Measurements from ENCODE around the gene FYN.

The FYN gene

DNA sequence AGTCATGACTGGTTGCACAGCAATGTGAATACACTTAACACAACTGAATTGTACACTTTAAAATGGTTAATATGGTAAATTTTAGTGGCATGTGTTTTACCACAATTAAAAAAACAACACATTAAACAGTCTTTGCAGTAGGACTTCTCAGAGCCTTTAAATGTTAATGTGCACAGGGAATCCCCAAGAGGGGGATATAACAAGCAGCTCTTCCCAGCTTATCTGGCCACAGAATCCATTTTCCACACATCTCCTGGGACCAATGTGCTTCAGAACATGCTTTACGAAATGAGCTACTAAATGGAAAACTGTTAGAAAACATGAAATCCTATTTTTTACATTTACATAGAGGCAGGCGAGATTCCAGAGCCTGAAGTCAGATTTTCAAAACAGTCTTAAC, 44.4 kb downstream of the FYN start:
- no peak for DNase-seq

GRCh38 chr6:111825439-111826086, 47.7 kb downstream of the FYN start:
- DNase-seq = no peak

DNA sequence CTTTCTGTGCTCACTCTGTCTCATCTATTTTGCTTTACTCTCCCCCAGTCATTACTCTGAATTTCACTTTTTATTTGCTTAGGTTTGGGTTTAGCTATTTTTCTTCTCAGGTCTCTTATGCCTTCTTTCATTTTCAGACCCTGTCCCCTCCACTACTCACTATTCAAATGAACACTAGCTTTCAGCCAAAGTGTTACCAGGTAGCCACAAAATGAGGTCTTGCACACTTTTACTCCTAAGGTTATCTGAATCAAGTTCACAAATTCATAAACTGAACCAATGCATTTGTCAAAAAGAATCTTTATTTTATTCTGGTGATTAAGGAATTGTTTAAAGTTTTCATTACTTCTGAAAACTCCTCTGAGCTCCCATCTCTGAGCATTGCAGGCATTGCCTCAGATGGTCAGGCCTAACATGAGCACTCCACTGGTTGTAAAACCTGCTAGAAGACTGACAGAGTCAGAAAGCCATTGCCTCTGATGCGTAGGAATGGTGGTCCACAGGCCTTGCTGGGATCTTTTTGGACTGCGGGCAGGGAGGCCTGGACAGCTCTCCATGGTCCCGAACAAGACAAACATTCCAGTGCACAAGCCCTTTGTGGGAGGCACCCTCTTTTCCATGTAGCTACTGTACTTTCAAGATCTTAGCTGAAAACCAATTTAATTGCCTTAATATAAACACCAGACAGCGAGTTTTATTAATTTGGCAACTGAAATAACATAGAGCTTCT, 48.5 kb downstream of the FYN start:
- DNase-seq = no peak

DNA sequence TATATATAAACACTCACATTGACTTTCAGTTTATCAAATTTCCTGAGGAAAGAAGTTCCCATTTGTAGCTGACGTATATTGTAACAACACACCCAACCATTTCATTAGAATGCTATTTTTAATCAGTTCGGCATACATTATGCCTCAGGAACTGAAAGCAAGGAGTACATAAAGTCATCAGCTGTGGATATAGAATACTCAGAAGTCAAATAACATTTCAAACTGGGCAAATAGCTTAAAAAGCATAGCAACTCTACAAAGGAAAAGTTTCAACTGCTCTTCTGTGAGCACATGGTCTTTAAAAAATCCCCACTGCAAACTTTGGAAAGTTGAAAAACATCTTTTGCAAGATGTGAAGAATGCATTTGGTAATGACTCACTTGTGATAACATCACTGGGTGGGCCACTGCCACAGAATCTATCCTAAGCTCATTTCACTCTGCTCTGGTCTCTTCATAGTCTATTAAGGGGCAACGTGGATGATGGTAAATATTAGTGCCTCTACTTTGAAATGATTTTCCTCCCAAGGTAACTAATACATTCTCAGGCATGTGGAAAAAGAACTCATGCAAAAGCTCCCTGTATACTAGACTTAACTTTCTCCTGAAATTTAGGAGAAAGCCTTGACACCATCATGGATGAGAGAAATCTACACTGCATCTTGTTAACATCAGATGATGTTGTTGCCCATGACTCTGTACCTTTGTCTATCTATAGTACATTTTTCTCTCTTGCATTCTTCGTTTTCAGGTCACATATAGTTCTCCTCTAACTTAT, 49.2 kb downstream of the FYN start:
- DNase-seq = no peak

GRCh38 chr6:111823012-111823411, 50.2 kb downstream of the FYN start:
- no peak for DNase-seq

GRCh38 chr6:111819458-111819857, 53.8 kb downstream of the FYN start:
- DNase-seq = no peak

DNA sequence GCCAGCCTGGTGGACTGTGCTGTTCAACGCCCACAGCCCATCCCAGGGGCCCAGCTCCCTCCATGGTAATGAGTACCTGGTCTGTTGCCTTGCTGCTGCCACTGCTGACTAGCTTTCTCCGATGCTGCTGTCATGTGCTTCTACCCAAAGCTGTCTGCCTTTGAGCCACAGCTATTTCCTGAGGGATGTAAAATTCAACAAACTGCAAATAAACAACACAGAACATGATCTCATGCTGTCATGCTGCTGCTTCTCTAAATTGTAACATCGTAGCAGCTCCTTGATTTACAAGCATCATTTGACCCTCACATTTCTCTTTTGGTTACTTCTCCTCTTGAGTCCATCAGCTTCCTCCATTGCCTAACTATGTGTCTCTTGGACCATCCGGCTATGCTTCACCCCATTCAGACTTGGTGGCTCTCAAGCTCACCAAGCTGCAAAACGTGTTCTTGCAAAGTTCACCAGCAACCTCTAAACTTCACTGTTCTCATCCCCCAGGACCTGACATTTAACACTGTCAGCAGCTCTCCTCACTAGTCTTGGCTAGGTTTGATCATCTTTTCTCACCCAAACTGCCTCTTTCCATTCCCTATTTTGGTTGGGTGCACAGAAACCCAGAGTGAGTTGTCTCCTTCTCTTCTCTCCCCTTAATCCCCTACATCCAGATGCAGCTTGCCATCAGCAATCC, 54.6 kb downstream of the FYN start:
- DNase-seq = no peak

GRCh38 chr6:111817451-111818120, 55.7 kb downstream of the FYN start:
- no peak for DNase-seq

DNA sequence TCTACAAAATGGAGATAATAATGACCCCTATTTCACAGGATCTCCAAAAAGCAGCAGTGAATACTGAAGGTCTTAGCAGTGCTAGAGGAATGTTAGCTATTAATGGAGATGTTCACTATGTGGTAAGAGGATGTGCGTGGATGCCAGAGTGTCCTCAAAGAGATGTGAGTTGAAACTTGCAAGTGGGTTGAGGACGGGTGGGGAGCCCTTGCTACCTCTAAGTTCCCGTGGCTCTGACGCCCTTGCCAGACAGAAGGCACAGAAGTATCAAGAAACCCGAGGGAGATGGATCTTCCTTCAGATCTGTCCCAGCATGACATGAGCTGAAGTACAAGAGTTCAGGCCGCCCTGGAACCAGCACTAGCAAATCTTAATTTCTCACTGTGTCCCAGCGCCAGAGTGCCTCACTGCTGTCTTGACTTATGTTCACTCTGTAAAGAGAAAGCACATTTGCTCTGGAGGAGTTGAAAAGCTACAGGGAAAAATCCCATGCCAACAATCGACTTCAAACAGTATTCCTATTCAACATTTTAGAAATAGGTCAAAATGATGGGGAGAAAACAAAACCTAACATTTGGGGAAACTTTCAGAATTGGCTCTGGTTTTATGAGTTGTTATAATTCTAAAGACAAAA, 59.5 kb downstream of the FYN start:
- no peak for DNase-seq

DNA sequence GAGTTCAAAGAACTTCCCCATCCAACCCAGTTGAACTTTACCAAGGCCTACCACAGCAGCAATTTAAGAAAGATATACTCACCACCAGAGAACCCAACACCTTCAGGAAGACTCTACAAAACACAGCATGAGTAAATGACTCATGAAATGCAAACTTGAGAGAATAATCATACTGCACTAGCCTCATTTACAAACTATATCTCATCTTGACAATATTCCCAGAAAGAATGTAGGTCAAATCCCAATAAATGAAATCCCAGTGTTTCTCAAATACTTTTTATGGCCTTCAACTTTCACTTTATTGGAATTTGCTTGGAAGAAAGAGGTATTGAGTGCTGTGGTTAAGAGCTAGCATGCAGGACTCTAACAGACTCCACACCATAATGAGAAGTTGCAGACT, 60.0 kb downstream of the FYN start:
- no peak for DNase-seq

- no peak for DNase-seq
Measured at GRCh38 chr6:111812060-111813038, 60.9 kb downstream of the FYN start.

- DNase-seq = no peak
Measured at GRCh38 chr6:111810294-111811131, 62.7 kb downstream of the FYN start.

- no peak for DNase-seq
Measured at GRCh38 chr6:111809766-111810165, 63.5 kb downstream of the FYN start.

GRCh38 chr6:111809264-111809663, 64.0 kb downstream of the FYN start:
- DNase-seq = no peak

DNA sequence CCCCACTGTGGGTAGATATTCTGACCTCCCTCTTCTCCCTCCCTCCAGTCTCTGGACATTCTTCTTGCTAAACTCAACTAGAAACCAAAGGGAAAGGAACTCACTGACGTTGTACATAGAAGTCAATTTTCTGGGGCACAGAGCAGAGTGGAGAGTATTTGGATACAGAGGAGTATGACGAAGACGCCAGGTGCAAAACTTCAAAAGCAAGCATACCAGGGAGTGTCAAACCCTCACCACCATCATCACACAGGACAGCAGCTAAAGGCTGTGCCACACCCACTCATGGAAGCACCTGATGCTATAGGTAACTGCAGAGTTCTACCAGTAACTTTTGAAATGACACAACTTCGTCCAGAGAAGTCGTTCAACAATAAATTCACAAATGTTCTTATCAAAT, 64.8 kb downstream of the FYN start:
- DNase-seq = no peak

DNA sequence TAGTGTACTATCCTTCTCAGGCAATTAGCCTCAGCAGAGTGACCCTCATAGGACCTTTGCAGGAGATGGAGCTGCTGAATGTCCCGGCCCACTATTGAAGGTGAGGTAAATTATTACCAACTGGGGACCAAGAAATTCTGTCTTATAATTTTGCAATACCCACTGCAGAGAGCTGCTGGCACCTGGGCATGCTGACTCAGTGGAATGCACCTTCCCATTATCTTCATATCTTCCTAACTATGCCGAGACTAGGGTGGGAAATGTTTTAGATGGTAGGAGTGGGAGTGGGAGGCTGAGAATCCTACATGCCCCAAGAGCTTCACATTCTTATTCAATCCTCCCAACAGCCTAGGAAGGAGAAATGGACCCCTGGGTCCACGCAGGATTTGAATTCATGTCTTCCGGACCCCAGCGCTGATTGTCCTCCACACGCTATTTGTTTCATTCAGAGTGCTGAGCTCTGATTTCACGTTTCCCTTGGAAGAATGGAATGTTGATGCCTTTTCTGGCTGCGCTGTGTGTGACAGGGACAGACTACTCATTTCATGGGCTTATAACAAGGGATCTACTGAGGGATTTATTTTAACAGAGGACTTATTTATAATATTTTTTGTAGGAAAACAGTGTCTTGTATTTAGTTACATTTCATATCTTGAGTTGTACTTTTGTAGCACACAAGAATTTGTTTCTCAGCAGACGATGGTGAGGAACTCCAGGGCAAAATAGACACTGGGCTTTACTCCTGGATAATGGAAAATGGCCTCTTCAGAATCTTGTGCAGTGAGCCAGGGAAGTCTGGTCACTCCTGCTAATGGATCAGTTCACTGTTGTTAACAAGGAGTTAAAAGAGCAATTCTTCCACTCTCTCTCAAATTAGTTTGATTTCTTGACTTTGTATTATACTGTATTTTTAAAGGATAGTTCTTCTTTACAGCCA, 66.4 kb downstream of the FYN start:
- no peak for DNase-seq

GRCh38 chr6:111806165-111806547, 67.1 kb downstream of the FYN start:
- no peak for DNase-seq

DNA sequence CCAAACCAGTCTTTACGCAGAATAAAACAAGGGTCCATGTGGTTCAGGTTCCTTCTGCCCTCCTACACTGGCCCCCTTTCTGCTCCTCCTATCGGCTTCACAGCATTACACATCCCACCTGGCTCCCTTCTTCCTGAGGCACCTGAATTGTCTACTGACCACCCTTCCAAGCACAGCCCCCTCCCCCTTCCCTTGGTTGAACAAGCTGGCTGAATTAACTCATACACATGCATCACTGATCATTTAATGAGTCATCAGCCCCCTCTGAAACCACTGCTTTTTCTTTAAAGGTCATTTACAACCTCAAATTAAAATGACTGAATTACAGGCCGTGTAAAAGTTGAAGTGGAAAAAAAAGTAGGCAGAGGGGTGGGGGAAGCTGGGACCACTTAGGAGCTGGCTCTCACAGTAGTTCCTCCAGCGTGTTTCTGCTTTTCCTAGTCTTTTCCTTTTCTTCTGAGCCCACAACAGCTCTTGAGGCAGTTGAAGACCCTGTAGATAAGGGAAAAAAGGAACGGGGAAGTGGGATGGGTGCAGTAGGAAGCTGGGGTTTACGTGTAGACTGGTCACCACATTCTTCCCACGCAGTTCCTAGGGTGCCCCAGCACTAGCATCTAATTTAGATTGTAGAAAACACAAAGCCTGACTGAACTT, 67.6 kb downstream of the FYN start:
- DNase-seq = no peak
